Keratinocyte (primary cell): ENCODE results near the gene RSPRY1. TPM values are rescaled to one million over a fixed set of nuclear protein-coding genes. Genes with fewer than 3 reads are reported as not detected.

Source experiments
- DNase-seq: peaks from one replicate; pipeline ENCODE4 v3.0.0-alpha.2; 2011; ENCODE audit warnings: low read depth, missing footprints, low spot score
- FAIRE-seq: peaks from 2 replicates; lab custom pipeline; 2011; peaks lifted over from hg19 to GRCh38; lab: Jason Lieb, UNC
- H2AFZ ChIP-seq: 2 replicates; pipeline ENCODE4 v1.6.0; 2012; ENCODE audit warnings: low read length, control low read depth, inconsistent platforms; ENCODE audit not compliant: control insufficient read depth
- H3K27ac ChIP-seq: 2 replicates; pipeline ENCODE4 v1.5.1; 2011; ENCODE audit warnings: low read length; ENCODE audit not compliant: control insufficient read depth, insufficient read depth
- H3K27me3 ChIP-seq: 3 replicates; pipeline ENCODE4 v1.6.0; 2011; ENCODE audit warnings: low read length; ENCODE audit not compliant: control insufficient read depth, insufficient read depth; ENCODE audit errors: extremely low read depth
- H3K36me3 ChIP-seq, 2 experiments: 2 replicates in 1 of 2; 3 replicates in 1 of 2; pipeline ENCODE4 v1.5.1; 2011; ENCODE audit warnings: low read length in 2 of 2, mild to moderate bottlenecking in 1 of 2; ENCODE audit not compliant: control insufficient read depth in 2 of 2, insufficient read depth in 2 of 2; ENCODE audit errors: extremely low read depth in 1 of 2
- H3K4me1 ChIP-seq: 3 replicates; pipeline ENCODE4 v1.5.1; 2011; ENCODE audit warnings: low read length; ENCODE audit not compliant: control insufficient read depth, insufficient read depth; ENCODE audit errors: extremely low read depth
- H3K4me2 ChIP-seq: 3 replicates; pipeline ENCODE4 v1.6.0; 2011; ENCODE audit warnings: low read depth, low read length; ENCODE audit not compliant: control insufficient read depth, insufficient read depth; ENCODE audit errors: extremely low read depth
- H3K4me3 ChIP-seq, 3 experiments: fragments of 200-600 bp in 1 of 3; sonication (generic) in 1 of 3; 2 replicates in 2 of 3; 3 replicates in 1 of 3; pipeline ENCODE4 v1.5.1; 2011 to 2016; ENCODE audit warnings: low read length in 3 of 3, mild to moderate bottlenecking in 3 of 3, control low read depth in 2 of 3, inconsistent platforms in 1 of 3, low read depth in 1 of 3, mixed read lengths in 1 of 3, mixed run types in 1 of 3, moderate library complexity in 1 of 3; ENCODE audit not compliant: control insufficient read depth in 2 of 3, insufficient read depth in 2 of 3; ENCODE audit errors: extremely low read depth in 1 of 3
- H3K79me2 ChIP-seq: 2 replicates; pipeline ENCODE4 v1.6.0; 2012; ENCODE audit warnings: low read length; ENCODE audit not compliant: control insufficient read depth, insufficient read depth
- H3K9ac ChIP-seq: 3 replicates; pipeline ENCODE4 v1.6.0; 2011; ENCODE audit warnings: low read length; ENCODE audit not compliant: control insufficient read depth, insufficient read depth; ENCODE audit errors: extremely low read depth
- H3K9me1 ChIP-seq: 3 replicates; pipeline ENCODE4 v1.6.0; 2011; ENCODE audit warnings: low read length; ENCODE audit not compliant: control insufficient read depth, insufficient read depth; ENCODE audit errors: extremely low read depth
- H3K9me3 ChIP-seq: 2 replicates; pipeline ENCODE4 v1.5.1; 2012; ENCODE audit warnings: low read depth, low read length; ENCODE audit not compliant: control insufficient read depth
- H4K20me1 ChIP-seq: 3 replicates; pipeline ENCODE4 v1.6.0; 2011; ENCODE audit warnings: low read length; ENCODE audit not compliant: control insufficient read depth, insufficient read depth; ENCODE audit errors: extremely low read depth
- EZH2 ChIP-seq: IDR thresholded peaks from one replicate; pipeline ENCODE4 v1.6.1; 2012; ENCODE audit warnings: inconsistent platforms, mild to moderate bottlenecking, low read length, moderate library complexity
- dilution Hi-C: fragments of 300-500 bp; cut with MboI; formaldehyde crosslinking; loops from one replicate; pipeline ENCODE4 v1.7.0; 2020; ENCODE audit warnings: low sequenced_read_pairs; ENCODE audit not compliant: extremely low pct_ligation_motif_present
- polyA plus RNA-seq, 5 experiments: library from polyadenylated mRNA; depleted of rRNA in 3 of 5; stranded (reverse) in 3 of 5; stranded (forward) in 1 of 5; unstranded in 1 of 5; fragments of >200 nt; gene quantifications; 1 replicate in 1 of 5; 2 replicates in 3 of 5; 3 replicates in 1 of 5; pipeline versions ENCODE4 v1.2.1 to v1.2.3, GENCODE V29; 2011 to 2012; ENCODE audit warnings: missing spikeins in 2 of 5, low read depth in 1 of 5, low replicate concordance in 1 of 5
- TF ChIP-seq, protein P1 (sequence below), 3 experiments: IDR thresholded peaks in 1 of 3; conservative IDR thresholded peaks in 1 of 3; optimal IDR thresholded peaks in 1 of 3; 2 replicates in 2 of 3; 3 replicates in 1 of 3; pipeline versions ENCODE3 to v1.5.1; 2011; ENCODE audit warnings: low read length in 3 of 3, mild to moderate bottlenecking in 3 of 3, moderate library complexity in 2 of 3, control low read depth in 1 of 3, inconsistent platforms in 1 of 3; ENCODE audit not compliant: insufficient read depth in 2 of 3; ENCODE audit errors: extremely low read depth in 1 of 3

The RSPRY1 gene
- polyA plus RNA-seq, 1 donor (not counting 4 experiments of a cell fraction or from before 2014, with no cell fraction given), result 42.2 TPM

DNA sequence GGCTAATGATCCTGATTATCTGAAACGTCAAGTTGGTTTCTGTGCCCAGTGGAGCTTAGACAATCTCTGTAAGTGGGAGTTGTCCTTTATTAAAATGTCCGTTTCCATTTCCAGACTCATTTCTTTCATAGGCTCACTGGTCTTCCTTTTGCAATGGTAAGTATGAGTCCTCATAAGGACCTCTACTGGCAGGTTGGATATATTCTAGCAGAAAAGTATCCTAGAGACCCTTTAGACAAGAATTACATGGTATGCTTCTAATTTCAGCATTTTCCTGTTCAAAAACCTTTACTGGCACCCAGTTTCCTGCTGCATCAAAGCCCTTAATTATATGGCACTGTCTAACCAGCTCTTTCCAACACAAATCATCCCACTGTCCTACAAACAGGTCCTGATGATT lies 30.8 kb downstream of the RSPRY1 start:
- FAIRE-seq (no peak), DNase-seq (no peak)
- Histone ChIP-seq H3K4me1 (peaks cover 17% of the 10 kb centered on the region), H2AFZ (no peak overlapping the region), H3K36me3 (peaks cover 32 to 44% of the 10 kb centered on the region in 2 experiments), H3K4me3 (no peak overlapping the region), H3K27ac (no peak overlapping the region), H3K9me1 (no peaks in the 10 kb centered on the region), H3K27me3 (no peaks in the 10 kb centered on the region), H3K9ac (no peak overlapping the region), H4K20me1 (no peaks in the 10 kb centered on the region), H3K79me2 (no peaks in the 10 kb centered on the region), H3K9me3 (peaks cover 20% of the 10 kb centered on the region), H3K4me2 (no peak overlapping the region)
- no peak for TF ChIP-seq EZH2
- TF ChIP-seq, protein P1, sequence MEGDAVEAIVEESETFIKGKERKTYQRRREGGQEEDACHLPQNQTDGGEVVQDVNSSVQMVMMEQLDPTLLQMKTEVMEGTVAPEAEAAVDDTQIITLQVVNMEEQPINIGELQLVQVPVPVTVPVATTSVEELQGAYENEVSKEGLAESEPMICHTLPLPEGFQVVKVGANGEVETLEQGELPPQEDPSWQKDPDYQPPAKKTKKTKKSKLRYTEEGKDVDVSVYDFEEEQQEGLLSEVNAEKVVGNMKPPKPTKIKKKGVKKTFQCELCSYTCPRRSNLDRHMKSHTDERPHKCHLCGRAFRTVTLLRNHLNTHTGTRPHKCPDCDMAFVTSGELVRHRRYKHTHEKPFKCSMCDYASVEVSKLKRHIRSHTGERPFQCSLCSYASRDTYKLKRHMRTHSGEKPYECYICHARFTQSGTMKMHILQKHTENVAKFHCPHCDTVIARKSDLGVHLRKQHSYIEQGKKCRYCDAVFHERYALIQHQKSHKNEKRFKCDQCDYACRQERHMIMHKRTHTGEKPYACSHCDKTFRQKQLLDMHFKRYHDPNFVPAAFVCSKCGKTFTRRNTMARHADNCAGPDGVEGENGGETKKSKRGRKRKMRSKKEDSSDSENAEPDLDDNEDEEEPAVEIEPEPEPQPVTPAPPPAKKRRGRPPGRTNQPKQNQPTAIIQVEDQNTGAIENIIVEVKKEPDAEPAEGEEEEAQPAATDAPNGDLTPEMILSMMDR (optimal IDR thresholded peaks at IDR 0.05 in 1 of 3, IDR thresholded peaks at IDR 0.05 in 1 of 3, conservative IDR thresholded peaks at IDR 0.05 in 1 of 3; ENCODE audit: extremely low read depth in 1 of 3, insufficient read depth in 2 of 3, low read length in 3 of 3), result no peak
- dilution Hi-C loops, result no loop called here

GRCh38 chr16:57223057-57223456 lies 36.9 kb downstream of the RSPRY1 start:
- H3K36me3 ChIP-seq, result peaks cover 20 to 39% of the 10 kb centered on the region in 2 experiments
- dilution Hi-C loops, result no loop called here
- H3K9me3 ChIP-seq, result no peaks in the 10 kb centered on the region
- H3K4me2 ChIP-seq, result no peak overlapping the region
- H3K9me1 ChIP-seq, result no peaks in the 10 kb centered on the region
- H3K27me3 ChIP-seq, result no peaks in the 10 kb centered on the region
- H3K27ac ChIP-seq, result no peak overlapping the region
- no peak overlapping the region for H2AFZ ChIP-seq
- H3K79me2 ChIP-seq, result no peaks in the 10 kb centered on the region
- FAIRE-seq (no peak), DNase-seq (no peak)
- TF ChIP-seq, protein P1 (optimal IDR thresholded peaks at IDR 0.05 in 1 of 3, IDR thresholded peaks at IDR 0.05 in 1 of 3, conservative IDR thresholded peaks at IDR 0.05 in 1 of 3; ENCODE audit: extremely low read depth in 1 of 3, insufficient read depth in 2 of 3, low read length in 3 of 3), result no peak
- no peak for TF ChIP-seq EZH2
- H3K4me1 ChIP-seq, result peaks cover 11% of the 10 kb centered on the region
- no peaks in the 10 kb centered on the region for H4K20me1 ChIP-seq
- no peak overlapping the region for H3K9ac ChIP-seq
- H3K4me3 ChIP-seq, result no peak overlapping the region
